CD4-positive, alpha-beta T cell treated with Interleukin-6 for 4 hours (primary cell): ENCODE measurements around the gene RAMP1.
A peak's percentile ranks its signal among the peaks of the same experiment; 100 is the strongest.
"Not testable (repeated sequence)": the region's sequence is repeated elsewhere in the genome, so short reads cannot be mapped to it uniquely, and the experiment has no call there.

Source experiments
- DNase-seq: peaks from one replicate; pipeline ENCODE4 v3.0.0-alpha.2; 2020; ENCODE audit warnings: mixed read lengths

The RAMP1 gene

GRCh38 chr2:237859533-237860272 lies at the start of gene RAMP1:
Gene RAMP1, plus strand, starts transcription at chr2:237859623. Its CDS starts 53 bp downstream, at chr2:237859676.
- DNase-seq = no peak

DNA sequence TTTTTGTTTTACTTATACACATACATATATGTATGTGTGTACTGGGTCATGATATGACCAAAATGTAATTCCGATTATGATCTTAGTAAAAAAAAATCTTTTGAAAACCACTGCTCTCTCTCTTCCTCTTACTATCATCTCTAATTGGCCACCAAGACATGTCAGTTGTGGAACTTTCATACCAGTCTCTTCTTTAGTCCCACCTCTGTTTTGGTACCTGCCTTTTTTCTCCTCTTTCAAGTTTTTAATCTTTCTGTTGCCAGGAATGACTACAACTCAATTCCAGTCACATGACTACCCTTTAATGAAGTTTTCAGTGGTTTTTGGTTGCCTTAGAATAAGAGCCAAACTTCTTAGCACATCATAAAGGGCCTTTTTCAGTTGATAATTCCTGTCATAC lies 43.8 kb upstream of the RAMP1 start:
- no peak for DNase-seq

DNA sequence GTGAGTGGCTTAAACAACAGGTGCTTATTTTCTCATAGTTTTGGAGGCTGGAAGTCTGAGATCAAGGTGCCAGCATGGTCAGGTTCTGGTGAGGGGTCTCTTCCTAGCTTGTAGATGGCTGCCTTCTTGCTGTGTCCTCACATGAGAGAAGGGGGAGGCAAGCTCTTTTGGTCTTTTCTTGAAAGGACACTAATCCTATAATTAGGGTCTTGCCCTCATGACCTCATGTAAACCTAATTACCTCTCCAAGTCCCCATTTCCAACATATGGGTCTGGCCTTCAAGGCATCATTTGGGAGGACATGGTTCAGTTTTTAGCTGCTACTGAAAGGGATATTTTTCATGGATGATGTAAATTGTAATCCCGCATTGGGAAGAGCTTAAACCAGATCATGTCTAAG lies 42.9 kb upstream of the RAMP1 start:
- DNase-seq = no peak

DNA sequence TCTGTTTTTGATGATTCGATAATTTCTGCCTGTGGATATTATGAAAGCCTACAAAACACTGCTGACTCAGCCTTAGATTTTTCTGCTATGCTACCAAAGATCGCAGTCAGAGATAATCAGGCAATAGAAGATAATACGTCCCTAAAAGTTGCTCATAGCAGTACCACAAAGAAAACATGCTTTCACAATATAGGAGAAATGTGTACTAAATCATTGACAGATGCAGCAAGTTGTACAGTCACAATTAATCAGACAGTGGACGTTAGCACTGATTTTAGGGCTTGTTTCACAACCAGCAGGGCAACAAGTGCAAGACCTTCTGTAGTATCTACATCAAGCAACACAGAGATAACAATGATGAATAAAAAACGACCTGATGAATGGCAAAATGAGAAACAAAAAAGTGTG lies 41.4 kb upstream of the RAMP1 start:
- no peak for DNase-seq

- DNase-seq = no peak
Observed at GRCh38 chr2:237819231-237819630, 40.2 kb upstream of the RAMP1 start.

DNA sequence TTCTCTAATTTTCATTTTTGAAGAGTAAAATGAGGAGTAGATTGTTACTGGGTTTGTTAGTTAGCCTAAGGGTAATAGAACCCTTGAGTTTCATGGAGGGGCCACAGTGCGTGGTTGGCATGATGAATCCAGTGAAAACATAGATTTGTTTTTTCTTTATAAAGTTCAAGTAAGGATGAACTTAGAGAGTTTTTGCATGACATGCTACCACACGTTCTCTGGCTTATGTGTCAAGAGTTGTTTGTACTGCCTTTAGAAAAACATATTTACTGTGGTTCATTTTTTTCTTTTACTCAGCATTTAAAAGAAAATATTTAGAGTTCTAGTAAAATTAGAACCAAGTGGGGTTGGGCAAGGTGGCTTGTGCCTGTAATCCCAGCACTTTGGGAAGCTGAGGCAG lies 39.0 kb upstream of the RAMP1 start:
- no peak for DNase-seq

DNA sequence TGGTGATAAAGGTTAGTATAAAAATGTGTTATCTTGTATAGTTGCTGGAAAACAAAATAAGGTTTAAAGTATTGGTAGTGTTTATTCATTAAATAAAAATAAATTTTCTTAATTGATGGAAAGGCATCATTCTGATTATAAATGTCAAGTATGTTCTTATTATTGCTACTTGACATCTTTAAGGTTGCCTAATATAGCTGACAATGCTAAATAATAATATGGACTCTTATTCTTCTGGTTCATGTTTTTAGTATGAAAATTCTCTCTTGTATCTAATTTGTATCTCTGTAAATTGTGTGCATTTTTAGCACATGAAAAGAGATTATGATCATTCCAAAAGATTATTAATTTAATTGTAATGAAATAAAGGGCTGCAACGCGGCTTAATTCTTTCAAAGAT lies 35.9 kb upstream of the RAMP1 start:
- no peak for DNase-seq

DNA sequence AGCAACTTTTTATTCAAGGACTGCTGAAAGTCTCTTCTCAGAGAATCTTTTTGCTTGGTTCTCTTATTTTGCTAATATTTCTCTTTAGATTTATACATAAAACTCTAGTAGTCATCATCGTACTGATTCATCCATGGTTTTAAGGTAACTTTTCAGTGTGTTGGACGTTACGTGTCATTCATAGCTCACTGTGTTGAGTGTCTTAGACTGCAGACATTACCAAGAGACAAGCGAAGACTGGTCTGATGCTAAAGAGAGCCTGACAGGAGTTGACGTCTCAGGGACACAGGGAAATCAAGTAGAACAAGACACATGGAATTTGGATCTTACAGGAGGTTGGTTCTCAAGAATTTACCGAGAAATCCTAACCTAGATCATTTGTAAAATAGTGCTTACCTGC lies 35.3 kb upstream of the RAMP1 start:
- DNase-seq = no peak

GRCh38 chr2:237827421-237827987 lies 31.9 kb upstream of the RAMP1 start:
- DNase-seq = no peak

- no peak for DNase-seq
Observed at GRCh38 chr2:237830522-237830921, 28.9 kb upstream of the RAMP1 start.

DNA sequence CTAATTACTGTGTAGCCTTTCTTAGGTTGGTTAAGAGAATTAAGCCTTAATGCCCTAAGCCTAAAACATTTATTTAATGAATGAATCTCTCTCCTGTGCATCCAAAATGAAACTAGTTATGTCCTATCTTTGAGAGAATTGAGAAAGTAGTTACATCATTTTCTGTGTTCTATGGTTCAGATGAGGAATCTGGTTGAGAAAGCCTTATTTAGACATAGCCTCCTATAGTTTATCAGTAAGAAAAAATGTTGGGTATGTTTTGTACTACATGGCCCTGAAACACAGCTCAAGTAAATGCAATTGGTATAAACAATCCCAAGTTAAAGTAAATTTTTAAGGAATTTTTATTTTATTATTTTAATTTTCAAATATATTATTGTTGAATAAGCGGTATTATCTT lies 25.9 kb upstream of the RAMP1 start:
- no peak for DNase-seq

GRCh38 chr2:237835372-237835771 lies 24.1 kb upstream of the RAMP1 start:
- no peak for DNase-seq

- no peak for DNase-seq
Observed at GRCh38 chr2:237841051-237841450, 18.4 kb upstream of the RAMP1 start.

- not testable (repeated sequence) for DNase-seq
Observed at GRCh38 chr2:237848940-237849339, 10.5 kb upstream of the RAMP1 start.

DNA sequence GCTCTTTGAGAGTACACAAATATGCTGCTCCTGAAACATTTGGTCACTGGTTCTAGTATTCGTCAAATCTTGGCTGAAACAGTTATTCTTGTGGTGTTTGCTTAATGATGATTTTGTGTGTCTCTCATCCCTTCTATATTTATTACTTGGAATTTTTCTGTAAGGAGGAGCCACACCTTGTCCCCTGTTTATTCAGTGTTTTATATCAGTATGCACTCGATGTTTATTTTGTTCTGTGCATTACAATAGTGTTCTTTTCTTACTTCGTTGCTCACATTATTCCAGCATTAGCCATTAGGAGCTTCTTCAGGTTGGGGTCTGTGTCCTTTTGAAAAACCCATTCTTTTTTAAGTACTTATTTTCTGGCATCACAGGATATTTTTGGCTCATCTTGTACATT lies 5.1 kb upstream of the RAMP1 start:
- DNase-seq = no peak

DNA sequence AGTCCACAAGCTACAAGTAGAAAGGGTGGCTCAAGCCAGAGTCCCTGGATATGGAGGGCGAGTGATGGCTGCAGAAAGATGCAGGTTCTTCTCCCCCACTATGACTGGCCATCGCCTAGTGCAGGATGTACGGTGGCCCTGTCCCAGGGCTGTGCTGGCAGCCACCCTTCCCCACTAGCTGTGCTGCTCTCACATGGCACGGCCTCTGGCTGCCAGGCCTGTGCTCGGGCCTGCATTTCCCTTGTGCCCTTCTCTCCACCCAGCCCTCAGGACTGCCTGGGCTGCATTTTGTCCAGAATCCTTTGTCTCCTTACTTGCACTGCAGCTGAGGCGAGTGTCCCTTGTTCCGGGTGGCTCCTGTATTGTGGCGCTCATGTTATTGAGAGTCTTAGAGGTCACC lies 1.6 kb upstream of the RAMP1 start:
- no peak for DNase-seq

DNA sequence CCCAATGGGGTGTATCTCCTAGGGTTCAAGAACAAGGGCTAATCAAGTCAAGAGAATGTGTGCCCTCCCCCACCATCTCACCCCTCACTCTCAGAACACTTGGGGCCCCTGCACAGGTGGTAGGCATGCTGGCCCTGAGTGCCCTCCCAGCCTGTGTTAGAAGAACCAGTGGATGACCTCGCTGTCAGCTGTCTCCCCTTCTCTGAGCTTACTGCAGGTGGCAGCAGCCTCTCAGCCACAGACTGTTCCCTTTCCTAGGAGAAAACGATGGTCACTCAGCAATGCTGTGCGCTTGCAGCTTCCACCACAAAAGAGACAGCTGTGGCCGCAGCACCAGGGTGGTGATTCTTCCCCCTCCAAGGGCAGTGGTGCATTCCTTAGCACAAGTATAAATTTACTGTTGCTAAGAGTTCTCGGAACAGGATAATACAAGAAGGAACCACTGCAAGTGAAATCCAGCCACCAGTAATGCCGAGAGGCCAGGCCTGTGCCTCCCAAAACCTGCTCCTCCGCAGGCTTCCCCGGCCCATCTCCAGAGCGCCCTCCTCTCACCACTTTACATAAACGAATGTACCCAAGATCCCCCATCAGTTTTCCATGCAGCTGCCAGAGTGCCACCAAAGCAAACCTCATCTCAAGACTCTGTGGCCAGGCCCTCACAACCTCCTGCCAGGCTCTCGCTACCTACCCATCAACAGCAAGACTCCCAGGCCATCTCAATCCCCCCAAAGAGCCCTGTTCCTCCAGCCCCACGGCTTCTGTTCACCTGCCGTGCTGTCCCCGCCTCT lies 935 bp upstream of the RAMP1 start:
- DNase-seq = peak; percentile 59

GRCh38 chr2:237859082-237859433 lies 365 bp upstream of the RAMP1 start:
- DNase-seq = no peak

GRCh38 chr2:237860273-237860935 lies 981 bp downstream of the RAMP1 start:
- no peak for DNase-seq

DNA sequence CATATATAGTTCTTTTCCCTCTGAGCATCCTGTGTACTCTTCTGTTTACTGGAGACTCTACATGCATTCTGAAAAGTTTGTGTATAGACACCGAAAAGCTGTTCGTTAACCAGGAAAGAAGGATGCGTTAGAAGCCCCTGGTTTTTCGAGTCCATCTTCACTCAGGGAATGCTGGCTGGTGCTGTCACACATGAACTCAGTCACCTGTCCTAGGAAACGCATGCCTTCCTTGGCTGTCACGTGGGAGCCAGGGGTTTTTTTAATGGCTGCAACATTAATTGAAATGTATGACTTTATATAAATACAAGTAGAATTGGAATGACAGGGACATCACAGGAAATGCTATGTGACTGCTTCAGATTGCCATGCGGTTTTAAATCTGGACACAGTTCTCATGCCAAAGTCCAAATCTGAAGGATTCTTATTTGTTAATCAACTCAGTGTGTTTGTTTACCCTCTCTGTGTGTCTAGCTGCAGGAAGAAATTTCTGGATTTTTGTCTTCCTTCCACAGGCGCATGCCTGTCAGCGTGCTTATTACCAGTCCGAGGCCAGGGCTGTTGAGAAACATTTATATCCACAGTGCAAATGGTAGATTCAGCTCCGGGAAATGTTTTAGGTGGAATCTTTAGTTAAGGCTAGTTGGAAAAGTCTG lies 2.6 kb downstream of the RAMP1 start:
- no peak for DNase-seq

DNA sequence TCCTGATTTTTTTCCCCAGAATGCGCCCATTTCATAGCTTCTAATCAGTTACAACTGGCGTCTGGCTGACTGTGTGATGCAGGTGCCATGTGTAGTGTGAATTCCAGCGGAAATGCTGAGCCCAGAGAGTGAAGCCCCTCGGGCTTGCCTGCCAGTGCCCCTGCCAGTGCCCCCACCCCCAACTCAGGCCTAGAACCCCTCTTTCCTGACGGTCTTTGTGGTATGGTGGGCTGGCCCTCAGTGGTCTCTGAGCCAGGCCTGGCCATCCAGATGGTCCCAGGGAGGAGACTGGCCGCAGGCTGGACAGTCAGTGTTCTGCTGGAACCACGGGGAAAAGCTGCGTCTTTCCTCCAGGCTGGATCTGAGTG lies 3.1 kb downstream of the RAMP1 start:
- no peak for DNase-seq

DNA sequence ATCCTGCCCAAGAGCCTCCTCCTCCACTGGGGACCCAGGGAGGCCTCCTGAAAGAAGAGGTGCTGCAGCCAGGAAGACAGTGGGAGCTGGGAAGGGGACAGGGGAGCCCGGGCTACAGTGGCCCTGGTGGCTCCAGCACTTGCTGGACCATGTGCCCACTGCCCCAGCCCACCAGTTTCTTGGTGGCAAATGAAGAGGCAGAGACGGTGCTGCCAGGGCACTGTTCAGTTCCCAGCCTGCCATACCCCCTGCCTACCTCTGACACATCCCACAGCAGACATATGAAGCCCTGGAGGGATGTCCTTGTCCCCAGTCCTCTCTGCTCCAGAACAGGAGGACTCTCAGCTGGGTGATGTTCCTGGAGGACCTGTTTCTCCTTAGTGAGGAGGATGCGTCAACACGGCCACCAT lies 3.7 kb downstream of the RAMP1 start:
- no peak for DNase-seq
